ENCODE results near the gene AP5Z1. TPM values are rescaled to one million over a fixed set of nuclear protein-coding genes. Genes with fewer than 3 reads are reported as not detected.
A peak's percentile ranks its signal among the peaks of the same experiment; 100 is the strongest.

The AP5Z1 gene
- total RNA-seq = 10 to 100 TPM; 61.1 to 71.3 TPM

GRCh38 chr7:4775250-4775847, at the start of gene AP5Z1:
Gene AP5Z1 (plus strand): TSS chr7:4775623. CDS start chr7:4775716, 93 bp downstream.
- CTCF ChIA-PET = interaction anchor here (0.6 to 3.2 kb wide), 5 partner anchors 9 to 23 kb away, joined by 3 to 20 read pairs (median 7); no protein-coding TSS in a partner anchor
- POLR2A ChIA-PET = interaction anchor here (0.6 kb wide), 2 partner anchors 667 to 1475 kb away, joined by 3 to 4 read pairs; no protein-coding TSS in a partner anchor
- H3K4me1 Mint-ChIP-seq = peaks cover 40% of the 10 kb centered on the region

GRCh38 chr7:4725850-4726450, 49.5 kb upstream of the AP5Z1 start:
- ChIA-PET POLR2A (interaction anchor here (0.7 kb wide), 1 partner anchor 84 kb away, joined by 4 read pairs; no protein-coding TSS in a partner anchor), CTCF (interaction anchor here (0.6 to 1.3 kb wide), 3 partner anchors 84 to 115 kb away, joined by 3 to 6 read pairs (median 4); no protein-coding TSS in a partner anchor)
- H3K27ac Mint-ChIP-seq = peak overlapping the region; percentile 90
- peaks cover 17% of the 10 kb centered on the region for H3K36me3 Mint-ChIP-seq (ENCODE audit: low read depth)
- no peaks in the 10 kb centered on the region for H3K9me3 Mint-ChIP-seq
- peak overlapping the region; percentile 84 for H3K4me3 Mint-ChIP-seq
- no peaks in the 10 kb centered on the region for H3K27me3 Mint-ChIP-seq
- DNase-seq = no peak
- H3K4me1 Mint-ChIP-seq = peaks cover 40% of the 10 kb centered on the region

More at GRCh38 chr7:4775250-4775847, at the start of gene AP5Z1:
- Mint-ChIP-seq H3K36me3 (ENCODE audit: low read depth) (peaks cover 11% of the 10 kb centered on the region), H3K27me3 (no peaks in the 10 kb centered on the region), H3K4me3 (peak within 1 kb of the TSS; percentile 98), H3K27ac (peak within 1 kb of the TSS; percentile 98), H3K9me3 (no peaks in the 10 kb centered on the region)
- DNase-seq = peak; percentile 96

- H3K27ac Mint-ChIP-seq = no peak overlapping the region
- H3K36me3 Mint-ChIP-seq (ENCODE audit: low read depth) = peaks cover 17% of the 10 kb centered on the region
- peaks cover 43% of the 10 kb centered on the region for H3K4me1 Mint-ChIP-seq
- ChIA-PET POLR2A (interaction anchor here (0.7 kb wide), 1 partner anchor 85 kb away, joined by 4 read pairs; no protein-coding TSS in a partner anchor), CTCF (interaction anchor here (0.7 to 1.3 kb wide), 2 partner anchors 85 to 115 kb away, joined by 3 to 4 read pairs; no protein-coding TSS in a partner anchor)
- no peak overlapping the region for H3K4me3 Mint-ChIP-seq
- H3K9me3 Mint-ChIP-seq = no peaks in the 10 kb centered on the region
- H3K27me3 Mint-ChIP-seq = no peaks in the 10 kb centered on the region
- no peak for DNase-seq
These were observed 48.9 kb upstream of the AP5Z1 start for GRCh38 chr7:4726566-4726965.

GRCh38 chr7:4727914-4728705, 47.3 kb upstream of the AP5Z1 start:
- Mint-ChIP-seq H3K4me3 (no peak overlapping the region), H3K9me3 (no peaks in the 10 kb centered on the region), H3K4me1 (peaks cover 56% of the 10 kb centered on the region), H3K27ac (no peak overlapping the region), H3K27me3 (no peaks in the 10 kb centered on the region), H3K36me3 (ENCODE audit: low read depth) (peaks cover 27% of the 10 kb centered on the region)
- ChIA-PET CTCF (no interaction called here), POLR2A (no interaction called here)
- DNase-seq = no peak

- H3K27me3 Mint-ChIP-seq = no peaks in the 10 kb centered on the region
- CTCF ChIA-PET = interaction anchor here (0.5 kb wide), 1 partner anchor 249 kb away, joined by 4 read pairs; no protein-coding TSS in a partner anchor
- POLR2A ChIA-PET = no interaction called here
- peaks cover 24% of the 10 kb centered on the region for H3K36me3 Mint-ChIP-seq (ENCODE audit: low read depth)
- no peak for DNase-seq
- H3K4me1 Mint-ChIP-seq = peaks cover 61% of the 10 kb centered on the region
- no peak overlapping the region for H3K4me3 Mint-ChIP-seq
- H3K9me3 Mint-ChIP-seq = no peaks in the 10 kb centered on the region
- H3K27ac Mint-ChIP-seq = no peak overlapping the region
These were observed 46.2 kb upstream of the AP5Z1 start for GRCh38 chr7:4729266-4729665.

- ChIA-PET POLR2A (no interaction called here), CTCF (no interaction called here)
- Mint-ChIP-seq H3K4me3 (no peak overlapping the region), H3K9me3 (no peaks in the 10 kb centered on the region), H3K27me3 (no peaks in the 10 kb centered on the region), H3K36me3 (ENCODE audit: low read depth) (peaks cover 21% of the 10 kb centered on the region), H3K4me1 (peaks cover 59% of the 10 kb centered on the region), H3K27ac (peak overlapping the region; percentile 74)
- DNase-seq = no peak
These were observed 45.1 kb upstream of the AP5Z1 start for GRCh38 chr7:4730276-4730675.

GRCh38 chr7:4730971-4731370, 44.5 kb upstream of the AP5Z1 start:
- peaks cover 57% of the 10 kb centered on the region for H3K4me1 Mint-ChIP-seq
- peaks cover 21% of the 10 kb centered on the region for H3K36me3 Mint-ChIP-seq (ENCODE audit: low read depth)
- DNase-seq = no peak
- H3K9me3 Mint-ChIP-seq = no peaks in the 10 kb centered on the region
- ChIA-PET CTCF (no interaction called here), POLR2A (no interaction called here)
- peak overlapping the region; percentile 74 for H3K27ac Mint-ChIP-seq
- H3K27me3 Mint-ChIP-seq = no peaks in the 10 kb centered on the region
- no peak overlapping the region for H3K4me3 Mint-ChIP-seq

GRCh38 chr7:4731803-4732202, 43.6 kb upstream of the AP5Z1 start:
- H3K4me3 Mint-ChIP-seq = no peak overlapping the region
- peaks cover 19% of the 10 kb centered on the region for H3K36me3 Mint-ChIP-seq (ENCODE audit: low read depth)
- H3K27ac Mint-ChIP-seq = no peak overlapping the region
- CTCF ChIA-PET = no interaction called here
- no peaks in the 10 kb centered on the region for H3K27me3 Mint-ChIP-seq
- POLR2A ChIA-PET = no interaction called here
- H3K9me3 Mint-ChIP-seq = no peaks in the 10 kb centered on the region
- no peak for DNase-seq
- H3K4me1 Mint-ChIP-seq = peaks cover 57% of the 10 kb centered on the region

GRCh38 chr7:4733936-4734528, 41.4 kb upstream of the AP5Z1 start:
- Mint-ChIP-seq H3K27ac (peak overlapping the region; percentile 80), H3K4me1 (peaks cover 75% of the 10 kb centered on the region), H3K27me3 (no peaks in the 10 kb centered on the region), H3K36me3 (ENCODE audit: low read depth) (peaks cover 15% of the 10 kb centered on the region), H3K9me3 (no peaks in the 10 kb centered on the region), H3K4me3 (peak overlapping the region; percentile 40)
- ChIA-PET POLR2A (interaction anchor here (0.5 kb wide), 1 partner anchor 49 kb away, joined by 4 read pairs; no protein-coding TSS in a partner anchor), CTCF (interaction anchor here (0.6 to 3.2 kb wide), 8 partner anchors 9 to 93 kb away, joined by 3 to 11 read pairs (median 3); no protein-coding TSS in a partner anchor)
- DNase-seq = peak; percentile 52

- H3K27ac Mint-ChIP-seq = peak overlapping the region; percentile 72
- peaks cover 82% of the 10 kb centered on the region for H3K4me1 Mint-ChIP-seq
- peaks cover 15% of the 10 kb centered on the region for H3K36me3 Mint-ChIP-seq (ENCODE audit: low read depth)
- H3K27me3 Mint-ChIP-seq = no peaks in the 10 kb centered on the region
- ChIA-PET POLR2A (interaction anchor here (0.5 kb wide), 1 partner anchor 50 kb away, joined by 4 read pairs; no protein-coding TSS in a partner anchor), CTCF (interaction anchor here (1.1 to 3.2 kb wide), 4 partner anchors 10 to 35 kb away, joined by 3 to 11 read pairs (median 8); no protein-coding TSS in a partner anchor)
- no peak overlapping the region for H3K4me3 Mint-ChIP-seq
- DNase-seq = no peak
- H3K9me3 Mint-ChIP-seq = no peaks in the 10 kb centered on the region
These were observed 40.7 kb upstream of the AP5Z1 start for GRCh38 chr7:4734587-4735345.

GRCh38 chr7:4737300-4737699, 38.1 kb upstream of the AP5Z1 start:
- CTCF ChIA-PET = interaction anchor here (0.5 to 3.2 kb wide), 2 partner anchors 9 to 13 kb away, joined by 3 to 11 read pairs; no protein-coding TSS in a partner anchor
- POLR2A ChIA-PET = no interaction called here
- no peak overlapping the region for H3K4me3 Mint-ChIP-seq
- H3K27me3 Mint-ChIP-seq = no peaks in the 10 kb centered on the region
- peaks cover 18% of the 10 kb centered on the region for H3K36me3 Mint-ChIP-seq (ENCODE audit: low read depth)
- no peaks in the 10 kb centered on the region for H3K9me3 Mint-ChIP-seq
- no peak for DNase-seq
- peaks cover 74% of the 10 kb centered on the region for H3K4me1 Mint-ChIP-seq
- H3K27ac Mint-ChIP-seq = peak overlapping the region; percentile 15
